ENCODE data around the gene RAB40C.

DNA sequence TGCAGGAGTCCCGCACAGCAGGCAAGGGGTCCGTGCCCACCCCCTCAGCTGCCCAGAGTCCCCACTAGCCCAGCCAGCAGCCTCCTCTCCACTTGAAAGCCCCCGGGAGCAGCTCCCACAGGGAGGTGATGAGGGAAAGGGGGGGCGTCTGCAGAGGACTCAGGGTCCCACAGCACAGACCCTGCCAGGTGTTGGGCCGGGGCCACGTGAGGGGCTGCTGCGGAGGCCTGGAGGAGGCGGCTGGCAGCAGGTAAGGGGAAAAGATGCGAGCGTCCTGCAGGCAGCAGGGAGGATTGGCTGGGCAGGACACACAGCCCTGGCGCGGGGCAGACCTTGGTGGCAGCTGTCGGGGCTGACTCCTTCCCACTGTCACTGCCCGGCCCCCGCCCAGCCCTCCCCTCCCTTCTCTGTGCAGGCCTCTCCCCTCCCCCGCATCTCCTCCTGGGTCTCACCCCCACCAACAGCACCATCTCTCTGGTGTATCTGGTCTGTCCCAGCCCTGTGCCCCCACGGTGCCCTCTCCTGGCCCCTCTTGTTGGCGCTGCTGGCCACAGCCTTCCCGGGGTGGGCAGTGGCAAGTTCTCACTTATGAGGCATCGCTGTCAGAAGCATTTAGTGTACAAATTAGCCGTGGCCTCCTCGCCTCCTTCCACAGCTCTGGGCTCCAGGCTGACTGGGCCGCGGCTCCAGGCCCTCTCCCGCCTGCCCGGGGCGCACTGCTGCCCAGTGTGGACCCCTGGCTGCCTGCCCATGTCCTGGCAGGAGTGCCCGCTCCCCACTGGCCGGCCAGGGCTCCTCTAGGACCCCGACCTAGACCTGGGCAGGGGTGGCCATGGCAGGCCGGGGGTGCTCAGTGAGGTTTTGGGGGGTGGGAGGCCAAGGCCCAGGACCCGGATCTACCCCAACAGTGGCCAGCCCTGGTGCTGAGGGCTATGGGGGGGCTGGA, 34.1 kb upstream of the RAB40C start:
- TF ChIP-seq, protein P1, sequence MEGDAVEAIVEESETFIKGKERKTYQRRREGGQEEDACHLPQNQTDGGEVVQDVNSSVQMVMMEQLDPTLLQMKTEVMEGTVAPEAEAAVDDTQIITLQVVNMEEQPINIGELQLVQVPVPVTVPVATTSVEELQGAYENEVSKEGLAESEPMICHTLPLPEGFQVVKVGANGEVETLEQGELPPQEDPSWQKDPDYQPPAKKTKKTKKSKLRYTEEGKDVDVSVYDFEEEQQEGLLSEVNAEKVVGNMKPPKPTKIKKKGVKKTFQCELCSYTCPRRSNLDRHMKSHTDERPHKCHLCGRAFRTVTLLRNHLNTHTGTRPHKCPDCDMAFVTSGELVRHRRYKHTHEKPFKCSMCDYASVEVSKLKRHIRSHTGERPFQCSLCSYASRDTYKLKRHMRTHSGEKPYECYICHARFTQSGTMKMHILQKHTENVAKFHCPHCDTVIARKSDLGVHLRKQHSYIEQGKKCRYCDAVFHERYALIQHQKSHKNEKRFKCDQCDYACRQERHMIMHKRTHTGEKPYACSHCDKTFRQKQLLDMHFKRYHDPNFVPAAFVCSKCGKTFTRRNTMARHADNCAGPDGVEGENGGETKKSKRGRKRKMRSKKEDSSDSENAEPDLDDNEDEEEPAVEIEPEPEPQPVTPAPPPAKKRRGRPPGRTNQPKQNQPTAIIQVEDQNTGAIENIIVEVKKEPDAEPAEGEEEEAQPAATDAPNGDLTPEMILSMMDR (IDR thresholded peaks at IDR 0.05): no peak
- no peak for TF ChIP-seq POLR2A (IDR thresholded peaks at IDR 0.05)

Measured in lower leg skin (tissue), 3 donors.